GM21723 (cell line): Measurements from ENCODE around the gene DNAJC2.
A peak's percentile ranks its signal among the peaks of the same experiment; 100 is the strongest.

ENCODE experiments used
- ATAC-seq: cut with Tn5 transposase; IDR thresholded peaks from one replicate; pipeline ENCODE4 v1.9.1; 2021; ENCODE audit warnings: mild to moderate bottlenecking, moderate library complexity; ENCODE audit not compliant: unreplicated experiment

DNAJC2 gene, protein sequence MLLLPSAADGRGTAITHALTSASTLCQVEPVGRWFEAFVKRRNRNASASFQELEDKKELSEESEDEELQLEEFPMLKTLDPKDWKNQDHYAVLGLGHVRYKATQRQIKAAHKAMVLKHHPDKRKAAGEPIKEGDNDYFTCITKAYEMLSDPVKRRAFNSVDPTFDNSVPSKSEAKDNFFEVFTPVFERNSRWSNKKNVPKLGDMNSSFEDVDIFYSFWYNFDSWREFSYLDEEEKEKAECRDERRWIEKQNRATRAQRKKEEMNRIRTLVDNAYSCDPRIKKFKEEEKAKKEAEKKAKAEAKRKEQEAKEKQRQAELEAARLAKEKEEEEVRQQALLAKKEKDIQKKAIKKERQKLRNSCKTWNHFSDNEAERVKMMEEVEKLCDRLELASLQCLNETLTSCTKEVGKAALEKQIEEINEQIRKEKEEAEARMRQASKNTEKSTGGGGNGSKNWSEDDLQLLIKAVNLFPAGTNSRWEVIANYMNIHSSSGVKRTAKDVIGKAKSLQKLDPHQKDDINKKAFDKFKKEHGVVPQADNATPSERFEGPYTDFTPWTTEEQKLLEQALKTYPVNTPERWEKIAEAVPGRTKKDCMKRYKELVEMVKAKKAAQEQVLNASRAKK

GRCh38 chr7:103344453-103345149 lies at the start of gene DNAJC2:
Gene DNAJC2 (minus strand): TSS chr7:103344767. CDS start chr7:103344622, 145 bp downstream.
- ATAC-seq = peak; percentile 73

- no peak for ATAC-seq
Observed at GRCh38 chr7:103391976-103392375, 47.4 kb upstream of the DNAJC2 start.

DNA sequence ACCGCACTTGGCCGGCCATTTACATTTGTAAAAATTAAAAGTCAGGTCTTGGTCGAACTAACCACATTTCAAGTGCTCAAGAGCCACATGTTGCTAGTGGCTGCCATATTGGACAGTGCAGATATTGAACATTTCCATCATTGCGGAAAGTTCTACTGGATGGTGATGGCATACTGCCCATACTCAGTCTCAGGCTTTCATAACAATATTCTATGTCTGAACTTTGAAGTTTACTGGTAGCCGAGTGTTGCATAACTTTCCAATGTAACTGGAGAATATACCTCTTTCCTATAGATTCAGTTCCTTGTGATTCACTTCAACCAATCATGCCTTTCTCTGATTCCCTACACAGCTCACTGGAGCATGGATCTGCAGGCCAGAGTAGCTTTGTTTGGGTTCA lies 46.6 kb upstream of the DNAJC2 start:
- no peak for ATAC-seq

DNA sequence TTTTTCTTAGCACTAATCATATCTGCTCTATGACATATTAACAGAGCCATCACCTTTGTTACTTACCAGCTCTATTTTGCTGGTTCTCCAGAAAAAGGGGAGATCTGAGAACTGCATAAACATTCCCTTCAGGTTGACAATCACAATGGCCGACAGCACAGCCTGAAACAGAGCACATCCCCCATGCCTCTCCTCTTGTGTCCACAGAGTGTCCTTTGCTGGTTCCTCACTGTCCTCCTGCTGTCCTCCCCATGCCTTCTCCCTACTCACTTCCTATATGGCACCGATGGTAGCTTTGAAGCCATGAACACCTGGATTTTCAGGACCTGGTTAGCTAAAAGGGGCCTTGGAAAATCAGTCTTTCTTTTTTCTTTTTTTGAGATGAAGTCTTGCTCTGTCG lies 44.7 kb upstream of the DNAJC2 start:
- no peak for ATAC-seq

- ATAC-seq = no peak
Observed at GRCh38 chr7:103388469-103389140, 44.0 kb upstream of the DNAJC2 start.

DNA sequence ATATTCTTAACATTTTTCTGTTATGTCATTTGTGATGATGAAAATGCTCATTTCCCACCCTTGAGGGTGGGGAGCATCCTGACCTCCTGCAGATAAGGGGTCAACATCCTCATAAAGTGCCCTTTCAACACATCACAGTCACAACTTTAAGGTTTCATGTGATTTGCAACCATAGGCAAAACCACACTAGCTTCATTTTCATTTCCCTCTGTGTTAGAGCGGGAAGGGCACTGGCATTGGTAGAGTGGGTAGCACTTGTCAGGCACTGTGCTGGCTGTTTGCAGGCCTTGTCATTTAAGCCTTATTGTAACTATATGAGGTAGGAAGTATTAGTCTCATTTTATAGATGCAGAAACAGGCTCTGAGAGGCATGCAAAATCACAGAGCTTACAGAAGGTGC lies 42.7 kb upstream of the DNAJC2 start:
- ATAC-seq = no peak

DNA sequence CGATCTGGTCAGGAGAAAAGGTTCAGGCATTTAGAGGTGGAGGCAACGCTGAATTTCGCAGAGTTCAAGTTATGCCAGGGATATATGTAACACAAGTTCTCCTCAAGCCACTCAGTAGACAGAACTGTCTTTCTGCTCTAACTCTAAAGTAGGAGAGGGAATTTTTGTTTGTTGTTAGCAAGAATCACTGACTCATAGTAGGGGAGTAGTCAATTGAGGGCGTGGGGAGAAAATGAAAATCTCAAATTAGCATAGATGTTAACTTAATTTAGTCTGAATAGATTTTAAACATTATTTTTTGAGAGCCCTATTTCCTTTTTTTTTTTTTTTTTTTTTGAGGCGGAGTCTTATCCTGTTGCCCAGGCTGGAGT lies 37.5 kb upstream of the DNAJC2 start:
- no peak for ATAC-seq

- no peak for ATAC-seq
Observed at GRCh38 chr7:103381280-103382031, 36.9 kb upstream of the DNAJC2 start.

DNA sequence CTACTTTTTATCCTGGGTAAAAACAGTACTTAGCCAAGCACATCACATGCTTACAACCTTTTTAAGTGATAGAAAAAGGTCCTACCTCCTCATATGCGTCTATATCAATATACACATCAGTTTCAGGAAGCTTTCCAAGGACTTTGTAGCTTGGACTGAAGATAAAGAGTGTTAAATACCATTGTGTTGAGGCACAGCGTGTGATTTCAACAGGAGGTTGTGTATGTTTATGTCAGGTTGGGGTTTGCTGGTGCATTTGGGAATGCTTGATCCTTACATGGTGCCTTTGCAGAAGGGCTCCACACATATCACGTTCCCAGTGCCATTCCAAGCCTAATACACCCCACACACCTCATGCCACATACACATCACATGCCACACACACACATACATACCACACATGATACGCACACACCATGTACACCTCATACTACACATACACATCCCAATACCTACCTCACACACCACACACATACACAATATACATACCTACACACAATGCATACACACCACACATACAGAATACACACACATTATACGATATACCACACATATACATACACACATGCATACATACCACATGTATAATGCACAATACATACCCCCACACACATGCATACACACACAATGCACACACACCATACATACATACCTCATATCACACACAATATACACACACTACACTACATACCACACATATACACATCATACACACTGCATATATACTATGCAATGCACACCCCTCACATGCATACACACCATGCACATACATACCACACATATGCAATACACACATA lies 36.0 kb upstream of the DNAJC2 start:
- no peak for ATAC-seq

GRCh38 chr7:103379270-103379975 lies 34.9 kb upstream of the DNAJC2 start:
- ATAC-seq = no peak

GRCh38 chr7:103373866-103374643 lies 29.5 kb upstream of the DNAJC2 start:
- ATAC-seq = no peak

DNA sequence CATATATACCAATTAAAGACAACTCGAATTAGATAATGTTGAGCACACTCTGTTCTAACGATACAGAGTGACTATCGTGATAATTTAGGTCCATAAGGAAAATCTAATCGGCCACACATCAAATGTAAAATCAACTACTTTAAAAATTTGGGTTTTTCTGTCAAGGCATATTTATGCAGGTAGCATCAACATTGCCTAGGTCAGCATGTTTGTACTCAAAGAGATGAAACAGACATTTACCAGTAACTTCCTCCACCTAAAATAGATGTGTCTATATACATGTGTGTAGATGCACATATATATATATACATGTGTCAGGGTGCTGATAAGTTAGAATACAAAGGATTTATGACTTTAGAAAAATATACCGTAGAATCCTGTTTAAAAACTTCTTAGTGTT lies 24.9 kb upstream of the DNAJC2 start:
- ATAC-seq = no peak

DNA sequence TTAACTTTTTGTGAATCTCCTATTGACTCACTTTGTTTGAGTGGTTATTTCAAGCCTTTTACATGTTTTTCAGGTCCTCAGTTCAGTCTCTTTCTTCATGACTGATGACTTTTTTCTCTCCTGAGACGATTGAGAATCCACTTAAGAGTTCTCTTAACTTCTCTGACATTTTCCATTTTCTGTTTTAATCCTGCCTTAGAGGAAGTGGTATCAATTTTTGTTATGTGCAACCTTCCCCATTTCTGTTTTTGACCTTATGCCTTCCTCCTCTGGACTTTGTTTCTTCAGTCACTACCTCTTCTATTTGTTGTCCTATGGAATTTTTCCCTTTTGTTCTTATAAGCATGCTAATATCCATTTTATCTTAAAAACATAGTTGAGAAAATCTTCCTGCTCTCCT lies 5.2 kb upstream of the DNAJC2 start:
- no peak for ATAC-seq

DNA sequence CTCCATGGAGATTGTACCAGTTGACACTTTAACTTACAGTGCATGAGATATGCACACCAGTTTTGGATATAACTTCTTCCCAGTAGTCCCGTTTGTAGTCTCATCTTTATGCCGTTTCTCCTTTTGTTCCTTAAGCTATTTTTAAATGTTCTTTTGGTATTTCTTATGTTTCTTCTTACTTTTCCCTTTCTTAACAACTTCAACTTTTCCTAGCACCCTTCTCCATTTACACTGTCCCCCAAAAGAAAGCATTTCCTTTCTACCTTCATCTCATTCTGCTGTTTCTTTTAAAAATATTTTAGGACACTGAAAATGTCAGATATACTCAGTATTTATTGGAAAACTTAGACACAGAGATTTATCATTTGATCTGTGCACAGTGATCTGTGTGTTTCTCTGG lies 4.4 kb upstream of the DNAJC2 start:
- ATAC-seq = no peak

GRCh38 chr7:103348452-103348851 lies 3.9 kb upstream of the DNAJC2 start:
- ATAC-seq = no peak

DNA sequence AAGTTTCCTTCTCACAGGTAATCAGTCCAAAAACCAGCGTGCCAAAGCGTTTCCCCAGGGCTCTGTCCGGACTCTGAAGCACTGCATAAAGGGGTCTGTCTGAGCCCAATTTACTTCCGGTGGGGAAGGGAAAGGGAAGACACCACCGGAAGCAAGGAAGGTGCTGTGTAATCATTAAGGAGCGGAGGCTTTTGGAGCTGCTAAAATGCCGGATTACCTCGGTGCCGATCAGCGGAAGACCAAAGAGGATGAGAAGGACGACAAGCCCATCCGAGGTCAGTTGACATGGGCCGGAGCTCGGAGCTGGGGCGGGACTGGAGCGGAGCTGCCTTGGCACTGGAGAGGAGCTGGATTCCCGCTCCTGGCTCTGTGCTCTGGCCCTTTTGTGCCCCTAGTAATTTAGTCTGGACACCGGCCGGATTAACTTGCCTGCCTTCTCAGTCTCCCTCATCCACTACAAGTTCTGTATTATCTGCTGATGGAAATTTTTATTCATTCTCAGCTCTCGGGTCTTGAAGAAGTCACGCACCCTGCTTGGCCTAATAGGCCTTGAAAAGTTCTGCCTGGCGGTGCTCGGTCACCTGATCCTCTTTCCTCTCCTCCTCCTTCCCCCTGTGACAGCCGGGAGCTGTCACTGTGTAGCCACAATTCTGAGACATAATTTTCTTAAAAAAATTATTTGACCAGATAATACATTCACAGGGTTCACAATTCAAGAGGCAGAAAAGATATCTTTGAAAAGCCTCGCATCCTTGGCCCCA lies 3.1 kb upstream of the DNAJC2 start, which contains the start of gene PSMC2:
Gene PSMC2 (plus strand): TSS at position 137 of the 761 bp plus-strand sequence. CDS start 69 bp downstream, at position 206.
- peak; percentile 70 for ATAC-seq

DNA sequence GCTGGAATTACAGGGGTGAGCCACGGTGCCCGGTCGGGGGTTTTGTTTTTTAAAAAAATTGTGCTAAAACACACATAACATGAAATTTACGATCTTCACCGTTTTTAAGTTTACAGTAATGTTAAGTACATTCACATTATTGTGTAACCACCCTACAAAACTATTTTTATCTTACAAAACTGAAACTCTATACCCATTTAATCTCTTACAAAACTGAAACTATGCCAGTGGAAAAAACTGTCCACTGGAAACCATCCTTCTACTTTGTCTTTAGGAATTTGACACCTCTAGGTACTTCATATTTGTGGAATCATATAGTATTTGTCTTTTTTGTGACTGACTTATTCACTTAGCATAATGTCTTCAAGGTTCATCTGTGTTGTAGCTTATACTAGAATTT lies 1.8 kb upstream of the DNAJC2 start:
- ATAC-seq = no peak
